ENCODE data around the gene DNASE1.
A peak's percentile ranks its signal among the peaks of the same experiment; 100 is the strongest.

GRCh38 chr16:3690980-3691720, 36.7 kb downstream of the DNASE1 start:
- no peak for TF ChIP-seq JUND (IDR thresholded peaks at IDR 0.05)
- TF ChIP-seq, protein P1, sequence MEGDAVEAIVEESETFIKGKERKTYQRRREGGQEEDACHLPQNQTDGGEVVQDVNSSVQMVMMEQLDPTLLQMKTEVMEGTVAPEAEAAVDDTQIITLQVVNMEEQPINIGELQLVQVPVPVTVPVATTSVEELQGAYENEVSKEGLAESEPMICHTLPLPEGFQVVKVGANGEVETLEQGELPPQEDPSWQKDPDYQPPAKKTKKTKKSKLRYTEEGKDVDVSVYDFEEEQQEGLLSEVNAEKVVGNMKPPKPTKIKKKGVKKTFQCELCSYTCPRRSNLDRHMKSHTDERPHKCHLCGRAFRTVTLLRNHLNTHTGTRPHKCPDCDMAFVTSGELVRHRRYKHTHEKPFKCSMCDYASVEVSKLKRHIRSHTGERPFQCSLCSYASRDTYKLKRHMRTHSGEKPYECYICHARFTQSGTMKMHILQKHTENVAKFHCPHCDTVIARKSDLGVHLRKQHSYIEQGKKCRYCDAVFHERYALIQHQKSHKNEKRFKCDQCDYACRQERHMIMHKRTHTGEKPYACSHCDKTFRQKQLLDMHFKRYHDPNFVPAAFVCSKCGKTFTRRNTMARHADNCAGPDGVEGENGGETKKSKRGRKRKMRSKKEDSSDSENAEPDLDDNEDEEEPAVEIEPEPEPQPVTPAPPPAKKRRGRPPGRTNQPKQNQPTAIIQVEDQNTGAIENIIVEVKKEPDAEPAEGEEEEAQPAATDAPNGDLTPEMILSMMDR (IDR thresholded peaks at IDR 0.05 in 2 of 3, conservative IDR thresholded peaks at IDR 0.05 in 1 of 3; ENCODE audit: borderline replicate concordance in 1 of 3, insufficient read depth in 1 of 3, low read depth in 2 of 3, low read length in 2 of 3) = 0 out of 6 replicates have a peak, but pooled peaks of 1 of the 3 experiments have one; percentile 15
- no peak for TF ChIP-seq EZH2phosphoT487 (IDR thresholded peaks at IDR 0.05; ENCODE audit: borderline replicate concordance)
- no peak for TF ChIP-seq CBX3 (IDR thresholded peaks at IDR 0.05; ENCODE audit: low read depth)
- no peak for TF ChIP-seq SRF (IDR thresholded peaks at IDR 0.05; ENCODE audit: low read depth)
- TF ChIP-seq RAD21 (IDR thresholded peaks at IDR 0.05; ENCODE audit: low read depth) = no peak
- TF ChIP-seq POLR2A (IDR thresholded peaks at IDR 0.05; ENCODE audit: borderline replicate concordance, extremely low read depth, insufficient read depth, insufficient read length) = no peak
- TF ChIP-seq MAX (IDR thresholded peaks at IDR 0.05) = no peak
- TF ChIP-seq, protein P2, sequence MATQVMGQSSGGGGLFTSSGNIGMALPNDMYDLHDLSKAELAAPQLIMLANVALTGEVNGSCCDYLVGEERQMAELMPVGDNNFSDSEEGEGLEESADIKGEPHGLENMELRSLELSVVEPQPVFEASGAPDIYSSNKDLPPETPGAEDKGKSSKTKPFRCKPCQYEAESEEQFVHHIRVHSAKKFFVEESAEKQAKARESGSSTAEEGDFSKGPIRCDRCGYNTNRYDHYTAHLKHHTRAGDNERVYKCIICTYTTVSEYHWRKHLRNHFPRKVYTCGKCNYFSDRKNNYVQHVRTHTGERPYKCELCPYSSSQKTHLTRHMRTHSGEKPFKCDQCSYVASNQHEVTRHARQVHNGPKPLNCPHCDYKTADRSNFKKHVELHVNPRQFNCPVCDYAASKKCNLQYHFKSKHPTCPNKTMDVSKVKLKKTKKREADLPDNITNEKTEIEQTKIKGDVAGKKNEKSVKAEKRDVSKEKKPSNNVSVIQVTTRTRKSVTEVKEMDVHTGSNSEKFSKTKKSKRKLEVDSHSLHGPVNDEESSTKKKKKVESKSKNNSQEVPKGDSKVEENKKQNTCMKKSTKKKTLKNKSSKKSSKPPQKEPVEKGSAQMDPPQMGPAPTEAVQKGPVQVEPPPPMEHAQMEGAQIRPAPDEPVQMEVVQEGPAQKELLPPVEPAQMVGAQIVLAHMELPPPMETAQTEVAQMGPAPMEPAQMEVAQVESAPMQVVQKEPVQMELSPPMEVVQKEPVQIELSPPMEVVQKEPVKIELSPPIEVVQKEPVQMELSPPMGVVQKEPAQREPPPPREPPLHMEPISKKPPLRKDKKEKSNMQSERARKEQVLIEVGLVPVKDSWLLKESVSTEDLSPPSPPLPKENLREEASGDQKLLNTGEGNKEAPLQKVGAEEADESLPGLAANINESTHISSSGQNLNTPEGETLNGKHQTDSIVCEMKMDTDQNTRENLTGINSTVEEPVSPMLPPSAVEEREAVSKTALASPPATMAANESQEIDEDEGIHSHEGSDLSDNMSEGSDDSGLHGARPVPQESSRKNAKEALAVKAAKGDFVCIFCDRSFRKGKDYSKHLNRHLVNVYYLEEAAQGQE (IDR thresholded peaks at IDR 0.05; ENCODE audit: low read depth) = no peak
- TF ChIP-seq TCF7L2 (IDR thresholded peaks at IDR 0.05; ENCODE audit: borderline replicate concordance, extremely low read depth, insufficient read depth, insufficient read length) = no peak
- no peak for TF ChIP-seq SP1 (IDR thresholded peaks at IDR 0.05; ENCODE audit: low read depth)

Data from HCT116 (cell line).